K562 (cell line): Measurements from ENCODE around the gene TRIO.

Experiments
- EP300 ChIP-seq: IDR thresholded peaks from 2 replicates; pipeline ENCODE4 v1.6.1; 2012; ENCODE audit warnings: low read length, improper control_type of control experiment
- GATAD2A ChIP-seq: fragments of 450-650 bp; IDR thresholded peaks from 2 replicates; pipeline ENCODE4 v1.6.1; 2017
- HINFP ChIP-seq: fragments of 450-650 bp; conservative IDR thresholded peaks from 2 replicates; pipeline ENCODE4 v1.6.1; 2016; ENCODE audit warnings: missing genetic modification characterization, low read depth, mild to moderate bottlenecking, control low read depth, missing compliant biosample characterization
- NR2F6 ChIP-seq: fragments of 450-650 bp; formaldehyde crosslinking; IDR thresholded peaks from 2 replicates; pipeline ENCODE4 v1.4.0; 2020; ENCODE audit warnings: mild to moderate bottlenecking
- RAD21 ChIP-seq, 2 experiments: fragments of 250-450 bp in 1 of 2; fragments of 450-650 bp in 1 of 2; sonication (Bioruptor Pico) in 1 of 2; formaldehyde crosslinking in 1 of 2; IDR thresholded peaks in 1 of 2; conservative IDR thresholded peaks in 1 of 2; 2 replicates each; pipeline versions ENCODE4 v1.4.0 to v1.8.0; 2020 to 2022; ENCODE audit warnings: mild to moderate bottlenecking in 2 of 2, moderate library complexity in 1 of 2
- TCF7L2 ChIP-seq: fragments of 150-350 bp; IDR thresholded peaks from 2 replicates; pipeline ENCODE4 v1.6.1; 2016; ENCODE audit warnings: low read depth, mild to moderate bottlenecking, low read length, moderate library complexity
- TRIM28 ChIP-seq: fragments of 450-650 bp; IDR thresholded peaks from 2 replicates; pipeline ENCODE4 v1.6.1; 2017

- TF ChIP-seq HINFP (no peak), TRIM28 (no peak), NR2F6 (no peak), EP300 (no peak), RAD21 (CRISPR knock-in tag; conservative IDR thresholded peaks at IDR 0.05 in 1 of 2, IDR thresholded peaks at IDR 0.05 in 1 of 2) (no peak), TCF7L2 (no peak), GATAD2A (no peak)
Measured at GRCh38 chr5:14123551-14123950, 19.6 kb upstream of the TRIO start.
